WTC11 (cell line): Measurements from ENCODE around the gene HS1BP3. TPM values are rescaled to one million over a fixed set of nuclear protein-coding genes. Genes with fewer than 3 reads are reported as not detected.
A peak's percentile ranks its signal among the peaks of the same experiment; 100 is the strongest.

ENCODE experiments used
- ATAC-seq: fragments of 200-7000 bp; cut with Tn5 transposase; 2 replicates; pipeline ENCODE4 v1.10.0; 2021; ENCODE audit warnings: mild to moderate bottlenecking, moderate library complexity
- CTCF ChIA-PET: fragments of 300-600 bp; sonication (Branson Sonifier 250); formaldehyde crosslinking; loops from one replicate; lab custom pipeline; 2021; ENCODE audit warnings: antibody characterized with exemption; lab: Charles Lee
- POLR2A ChIA-PET: fragments of 350-600 bp; sonication (Branson Sonifier 250); formaldehyde crosslinking; loops from one replicate; lab custom pipeline; 2021; ENCODE audit warnings: antibody characterized with exemption; lab: Charles Lee
- DNase-seq: peaks from one replicate; pipeline ENCODE4 v3.0.0; 2021; ENCODE audit warnings: low spot score
- H3K27ac Mint-ChIP-seq: 2 replicates; pipeline ENCODE4 v1.8.0; 2021; ENCODE audit warnings: mixed read lengths
- H3K27me3 Mint-ChIP-seq: 2 replicates; pipeline ENCODE4 v1.8.0; 2021; ENCODE audit warnings: low read depth, mild to moderate bottlenecking, moderate library complexity, mixed read lengths
- H3K36me3 Mint-ChIP-seq: 2 replicates; pipeline ENCODE4 v1.8.0; 2021; ENCODE audit warnings: mixed read lengths
- H3K4me1 Mint-ChIP-seq: 2 replicates; pipeline ENCODE4 v1.8.0; 2022; ENCODE audit warnings: mixed read lengths
- H3K4me3 Mint-ChIP-seq: 2 replicates; pipeline ENCODE4 v1.8.0; 2021; ENCODE audit warnings: mild to moderate bottlenecking, moderate library complexity, mixed read lengths
- H3K9me3 Mint-ChIP-seq: 2 replicates; pipeline ENCODE4 v1.8.0; 2021; ENCODE audit warnings: mixed read lengths
- CREM ChIP-seq: sonication (generic); formaldehyde crosslinking; IDR thresholded peaks from 2 replicates; pipeline ENCODE4 v1.8.1; 2022; ENCODE audit warnings: mild to moderate bottlenecking, missing genetic modification reagents, moderate library complexity
- ESRRA ChIP-seq: sonication (generic); formaldehyde crosslinking; IDR thresholded peaks from 2 replicates; pipeline ENCODE4 v1.8.1; 2022; ENCODE audit warnings: mild to moderate bottlenecking, missing genetic modification reagents, borderline replicate concordance
- FOXP1 ChIP-seq: sonication (generic); formaldehyde crosslinking; IDR thresholded peaks from 2 replicates; pipeline ENCODE4 v1.8.0; 2022; ENCODE audit warnings: missing genetic modification reagents, mild to moderate bottlenecking, moderate library complexity, borderline replicate concordance
- GTF2I ChIP-seq: fragments of 250-450 bp; sonication (Bioruptor Pico); conservative IDR thresholded peaks from 2 replicates; pipeline ENCODE4 v1.4.0; 2021; ENCODE audit warnings: mild to moderate bottlenecking
- HMGXB4 ChIP-seq: sonication (generic); formaldehyde crosslinking; IDR thresholded peaks from 2 replicates; pipeline ENCODE4 v1.8.1; 2023; ENCODE audit warnings: mild to moderate bottlenecking, moderate library complexity, missing genetic modification reagents
- JUN ChIP-seq: sonication (generic); formaldehyde crosslinking; IDR thresholded peaks from 2 replicates; pipeline ENCODE4 v1.8.0; 2023; ENCODE audit warnings: mild to moderate bottlenecking, missing genetic modification reagents
- TEAD1 ChIP-seq: sonication (generic); formaldehyde crosslinking; IDR thresholded peaks from 2 replicates; pipeline ENCODE4 v1.8.0; 2022; ENCODE audit warnings: mild to moderate bottlenecking, missing genetic modification reagents
- TEAD4 ChIP-seq: sonication (generic); formaldehyde crosslinking; IDR thresholded peaks from 2 replicates; pipeline ENCODE4 v1.8.0; 2022; ENCODE audit warnings: mild to moderate bottlenecking, missing genetic modification reagents
- TP53 ChIP-seq: sonication (generic); formaldehyde crosslinking; IDR thresholded peaks from 2 replicates; pipeline ENCODE4 v1.8.1; 2023; ENCODE audit warnings: mild to moderate bottlenecking, missing genetic modification reagents
- USF2 ChIP-seq: sonication (generic); formaldehyde crosslinking; IDR thresholded peaks from 2 replicates; pipeline ENCODE4 v1.8.1; 2023; ENCODE audit warnings: mild to moderate bottlenecking, missing genetic modification reagents, moderate library complexity
- ZNF219 ChIP-seq: sonication (generic); formaldehyde crosslinking; IDR thresholded peaks from 2 replicates; pipeline ENCODE4 v1.8.0; 2023; ENCODE audit warnings: missing genetic modification reagents, mild to moderate bottlenecking, borderline replicate concordance
- ZNF232 ChIP-seq: sonication (generic); formaldehyde crosslinking; IDR thresholded peaks from 2 replicates; pipeline ENCODE4 v1.8.0; 2022; ENCODE audit warnings: mild to moderate bottlenecking, missing genetic modification reagents
- ZNF416 ChIP-seq: fragments of 250-450 bp; sonication (Bioruptor Pico); IDR thresholded peaks from 2 replicates; pipeline ENCODE4 v1.9.0; 2021; ENCODE audit warnings: mild to moderate bottlenecking, inconsistent platforms
- ZNF423 ChIP-seq: fragments of 250-450 bp; sonication (Bioruptor Pico); IDR thresholded peaks from 2 replicates; pipeline ENCODE4 v2.1.2; 2022; ENCODE audit warnings: mild to moderate bottlenecking, moderate library complexity
- ZNF671 ChIP-seq: fragments of 250-450 bp; sonication (Bioruptor Pico); IDR thresholded peaks from 2 replicates; pipeline ENCODE4 v1.8.0; 2021; ENCODE audit warnings: mild to moderate bottlenecking
- total RNA-seq: library from RNA; stranded (reverse); gene quantifications from 3 replicates; pipeline ENCODE4 v1.2.3, GENCODE V29; 2021
- TF ChIP-seq, protein P1 (sequence below): fragments of 250-450 bp; sonication (Bioruptor Pico); IDR thresholded peaks from 2 replicates; pipeline ENCODE4 v1.9.0; 2021; ENCODE audit warnings: mild to moderate bottlenecking, borderline replicate concordance
- TF ChIP-seq, protein P2 (sequence below): sonication (generic); formaldehyde crosslinking; IDR thresholded peaks from 2 replicates; pipeline ENCODE4 v1.8.0; 2022; ENCODE audit warnings: missing genetic modification reagents
- TF ChIP-seq, protein P3 (sequence below): fragments of 200-600 bp; IDR thresholded peaks from 2 replicates; pipeline ENCODE4 v1.8.0; 2022; ENCODE audit warnings: antibody characterized with exemption

HS1BP3 gene
- total RNA-seq, 1 experiment from 2014 or later, result 17.9 TPM

DNA sequence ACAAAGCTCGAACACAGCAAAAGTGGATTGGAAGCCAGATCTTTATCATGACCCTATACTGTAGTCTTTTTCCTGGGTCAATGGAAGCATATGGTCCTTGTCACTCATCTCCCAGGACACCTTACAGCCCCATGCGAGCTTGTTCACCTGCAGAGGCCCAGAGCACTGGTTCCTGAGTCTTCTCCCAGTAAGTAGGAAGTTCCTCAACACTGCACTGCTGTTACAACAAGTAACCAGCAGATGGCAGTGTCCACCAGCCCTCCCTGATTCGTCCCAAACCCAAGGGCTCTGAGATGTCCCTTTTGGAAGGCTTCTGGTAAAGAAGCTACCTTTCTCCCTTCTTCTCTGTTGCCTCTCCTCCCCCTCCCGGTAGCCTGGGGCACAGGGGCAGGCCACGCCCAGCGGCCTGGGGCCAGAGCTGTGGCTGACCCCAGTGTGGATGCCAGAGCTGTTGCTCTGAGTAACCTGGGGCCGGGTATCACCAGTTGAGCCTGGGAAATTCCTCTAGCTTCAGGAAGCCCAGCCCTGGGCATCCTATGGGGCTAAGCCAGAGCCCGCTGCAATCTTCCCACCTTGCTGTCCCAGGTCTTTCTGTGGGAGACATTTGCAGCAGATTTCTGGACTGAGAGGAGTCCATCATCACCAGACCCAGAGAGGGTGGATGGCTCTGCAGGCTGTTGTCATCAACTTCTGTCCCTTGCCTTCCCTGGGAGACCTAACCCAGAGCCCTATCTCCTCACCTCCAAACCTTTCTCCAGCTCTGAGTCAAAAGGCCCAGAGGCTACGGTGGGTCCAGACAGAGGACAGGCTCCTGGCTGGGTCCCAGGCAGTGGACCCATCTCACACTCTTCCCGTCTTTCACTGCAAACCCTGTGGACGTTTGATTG, 10.8 kb upstream of the HS1BP3 start:
- H3K27me3 Mint-ChIP-seq, result peaks cover 71% of the 10 kb centered on the region
- POLR2A ChIA-PET, result interaction anchor here (0.8 to 2.1 kb wide), 2 partner anchors 11 kb away, joined by 3 to 8 read pairs; partner anchors contain the start of gene HS1BP3
- H3K36me3 Mint-ChIP-seq, result no peaks in the 10 kb centered on the region

DNA sequence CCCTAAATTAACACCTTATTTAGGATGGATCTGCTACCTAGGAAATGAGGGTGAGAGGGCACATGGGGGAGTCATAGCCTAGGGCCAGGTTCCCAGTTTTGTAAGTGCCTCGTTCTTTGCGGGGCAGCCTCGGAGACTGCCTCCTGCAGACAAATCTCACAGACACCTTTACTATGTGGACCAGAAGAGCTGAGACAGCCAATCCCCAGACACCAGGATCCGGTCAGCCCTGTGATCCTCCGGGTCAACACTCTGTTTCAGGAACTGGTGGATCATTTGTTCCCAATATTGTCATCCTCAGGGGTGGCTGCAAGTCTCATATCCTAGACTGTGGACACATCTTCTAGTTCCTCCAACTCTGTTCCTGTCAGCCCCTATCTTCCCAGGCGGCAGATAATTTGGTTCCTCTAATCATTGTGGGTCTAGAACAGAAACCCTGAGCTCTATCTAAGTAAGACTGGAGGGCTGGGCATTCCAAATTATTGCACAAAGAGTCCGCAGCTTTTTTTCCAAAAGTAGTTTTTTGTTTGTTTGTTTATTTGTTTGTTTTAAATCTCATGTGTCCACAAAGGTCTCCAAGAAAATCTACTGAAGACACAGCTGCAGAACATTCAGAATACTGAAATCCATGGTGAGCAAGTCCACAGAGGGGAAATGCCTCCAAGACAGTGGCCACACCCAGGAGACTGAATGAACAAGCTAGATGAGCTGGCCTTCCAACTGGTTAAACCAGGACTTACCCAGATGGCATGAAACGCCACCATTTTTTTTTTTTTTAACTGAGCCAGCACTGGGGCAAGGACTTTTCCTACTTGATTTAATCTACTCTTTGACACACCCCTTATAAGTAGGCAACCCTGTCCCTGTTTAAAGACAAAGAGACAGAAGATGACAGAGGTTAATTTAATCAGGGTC, 9.9 kb upstream of the HS1BP3 start:
- ChIA-PET POLR2A (interaction anchor here (2.1 kb wide), 1 partner anchor 10 kb away, joined by 8 read pairs; the partner anchor contains the start of gene HS1BP3), CTCF (interaction anchor here (0.7 to 8.9 kb wide), 51 partner anchors 9 to 1963 kb away, joined by 3 to 329 read pairs (median 4); partner anchors contain the start of genes HS1BP3, LDAH and RHOB)
- ATAC-seq (no peak), DNase-seq (no peak)
- Mint-ChIP-seq H3K36me3 (no peaks in the 10 kb centered on the region), H3K27ac (no peak overlapping the region), H3K4me3 (no peak overlapping the region), H3K9me3 (no peaks in the 10 kb centered on the region), H3K27me3 (peaks cover 62% of the 10 kb centered on the region), H3K4me1 (peaks cover 21% of the 10 kb centered on the region)
- TF ChIP-seq ZNF423 (CRISPR knock-in tag) (no peak), ZNF219 (CRISPR knock-in tag) (no peak), USF2 (no peak), TEAD1 (CRISPR knock-in tag) (no peak), TP53 (no peak), CREM (CRISPR knock-in tag) (no peak), TEAD4 (no peak), JUN (CRISPR knock-in tag) (no peak), ZNF232 (CRISPR knock-in tag) (no peak), ZNF671 (CRISPR knock-in tag) (no peak)
- TF ChIP-seq, protein P1, sequence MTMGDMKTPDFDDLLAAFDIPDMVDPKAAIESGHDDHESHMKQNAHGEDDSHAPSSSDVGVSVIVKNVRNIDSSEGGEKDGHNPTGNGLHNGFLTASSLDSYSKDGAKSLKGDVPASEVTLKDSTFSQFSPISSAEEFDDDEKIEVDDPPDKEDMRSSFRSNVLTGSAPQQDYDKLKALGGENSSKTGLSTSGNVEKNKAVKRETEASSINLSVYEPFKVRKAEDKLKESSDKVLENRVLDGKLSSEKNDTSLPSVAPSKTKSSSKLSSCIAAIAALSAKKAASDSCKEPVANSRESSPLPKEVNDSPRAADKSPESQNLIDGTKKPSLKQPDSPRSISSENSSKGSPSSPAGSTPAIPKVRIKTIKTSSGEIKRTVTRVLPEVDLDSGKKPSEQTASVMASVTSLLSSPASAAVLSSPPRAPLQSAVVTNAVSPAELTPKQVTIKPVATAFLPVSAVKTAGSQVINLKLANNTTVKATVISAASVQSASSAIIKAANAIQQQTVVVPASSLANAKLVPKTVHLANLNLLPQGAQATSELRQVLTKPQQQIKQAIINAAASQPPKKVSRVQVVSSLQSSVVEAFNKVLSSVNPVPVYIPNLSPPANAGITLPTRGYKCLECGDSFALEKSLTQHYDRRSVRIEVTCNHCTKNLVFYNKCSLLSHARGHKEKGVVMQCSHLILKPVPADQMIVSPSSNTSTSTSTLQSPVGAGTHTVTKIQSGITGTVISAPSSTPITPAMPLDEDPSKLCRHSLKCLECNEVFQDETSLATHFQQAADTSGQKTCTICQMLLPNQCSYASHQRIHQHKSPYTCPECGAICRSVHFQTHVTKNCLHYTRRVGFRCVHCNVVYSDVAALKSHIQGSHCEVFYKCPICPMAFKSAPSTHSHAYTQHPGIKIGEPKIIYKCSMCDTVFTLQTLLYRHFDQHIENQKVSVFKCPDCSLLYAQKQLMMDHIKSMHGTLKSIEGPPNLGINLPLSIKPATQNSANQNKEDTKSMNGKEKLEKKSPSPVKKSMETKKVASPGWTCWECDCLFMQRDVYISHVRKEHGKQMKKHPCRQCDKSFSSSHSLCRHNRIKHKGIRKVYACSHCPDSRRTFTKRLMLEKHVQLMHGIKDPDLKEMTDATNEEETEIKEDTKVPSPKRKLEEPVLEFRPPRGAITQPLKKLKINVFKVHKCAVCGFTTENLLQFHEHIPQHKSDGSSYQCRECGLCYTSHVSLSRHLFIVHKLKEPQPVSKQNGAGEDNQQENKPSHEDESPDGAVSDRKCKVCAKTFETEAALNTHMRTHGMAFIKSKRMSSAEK (CRISPR knock-in tag), result no peak
- TF ChIP-seq, protein P2, sequence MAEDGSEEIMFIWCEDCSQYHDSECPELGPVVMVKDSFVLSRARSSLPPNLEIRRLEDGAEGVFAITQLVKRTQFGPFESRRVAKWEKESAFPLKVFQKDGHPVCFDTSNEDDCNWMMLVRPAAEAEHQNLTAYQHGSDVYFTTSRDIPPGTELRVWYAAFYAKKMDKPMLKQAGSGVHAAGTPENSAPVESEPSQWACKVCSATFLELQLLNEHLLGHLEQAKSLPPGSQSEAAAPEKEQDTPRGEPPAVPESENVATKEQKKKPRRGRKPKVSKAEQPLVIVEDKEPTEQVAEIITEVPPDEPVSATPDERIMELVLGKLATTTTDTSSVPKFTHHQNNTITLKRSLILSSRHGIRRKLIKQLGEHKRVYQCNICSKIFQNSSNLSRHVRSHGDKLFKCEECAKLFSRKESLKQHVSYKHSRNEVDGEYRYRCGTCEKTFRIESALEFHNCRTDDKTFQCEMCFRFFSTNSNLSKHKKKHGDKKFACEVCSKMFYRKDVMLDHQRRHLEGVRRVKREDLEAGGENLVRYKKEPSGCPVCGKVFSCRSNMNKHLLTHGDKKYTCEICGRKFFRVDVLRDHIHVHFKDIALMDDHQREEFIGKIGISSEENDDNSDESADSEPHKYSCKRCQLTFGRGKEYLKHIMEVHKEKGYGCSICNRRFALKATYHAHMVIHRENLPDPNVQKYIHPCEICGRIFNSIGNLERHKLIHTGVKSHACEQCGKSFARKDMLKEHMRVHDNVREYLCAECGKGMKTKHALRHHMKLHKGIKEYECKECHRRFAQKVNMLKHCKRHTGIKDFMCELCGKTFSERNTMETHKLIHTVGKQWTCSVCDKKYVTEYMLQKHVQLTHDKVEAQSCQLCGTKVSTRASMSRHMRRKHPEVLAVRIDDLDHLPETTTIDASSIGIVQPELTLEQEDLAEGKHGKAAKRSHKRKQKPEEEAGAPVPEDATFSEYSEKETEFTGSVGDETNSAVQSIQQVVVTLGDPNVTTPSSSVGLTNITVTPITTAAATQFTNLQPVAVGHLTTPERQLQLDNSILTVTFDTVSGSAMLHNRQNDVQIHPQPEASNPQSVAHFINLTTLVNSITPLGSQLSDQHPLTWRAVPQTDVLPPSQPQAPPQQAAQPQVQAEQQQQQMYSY (CRISPR knock-in tag), result no peak

More for the DNA sequence above, 10.8 kb upstream of the HS1BP3 start:
- H3K4me3 Mint-ChIP-seq, result no peak overlapping the region
- H3K4me1 Mint-ChIP-seq, result peaks cover 20% of the 10 kb centered on the region
- no peak for TF ChIP-seq ESRRA (CRISPR knock-in tag)
- TF ChIP-seq GTF2I (CRISPR knock-in tag), result peak; percentile 77
- peak; percentile 41; the same call in 1 of the 2 replicates for TF ChIP-seq HMGXB4 (CRISPR knock-in tag)
- TF ChIP-seq FOXP1 (CRISPR knock-in tag), result no peak
- TF ChIP-seq ZNF416 (CRISPR knock-in tag), result no peak
- TF ChIP-seq, protein P3, sequence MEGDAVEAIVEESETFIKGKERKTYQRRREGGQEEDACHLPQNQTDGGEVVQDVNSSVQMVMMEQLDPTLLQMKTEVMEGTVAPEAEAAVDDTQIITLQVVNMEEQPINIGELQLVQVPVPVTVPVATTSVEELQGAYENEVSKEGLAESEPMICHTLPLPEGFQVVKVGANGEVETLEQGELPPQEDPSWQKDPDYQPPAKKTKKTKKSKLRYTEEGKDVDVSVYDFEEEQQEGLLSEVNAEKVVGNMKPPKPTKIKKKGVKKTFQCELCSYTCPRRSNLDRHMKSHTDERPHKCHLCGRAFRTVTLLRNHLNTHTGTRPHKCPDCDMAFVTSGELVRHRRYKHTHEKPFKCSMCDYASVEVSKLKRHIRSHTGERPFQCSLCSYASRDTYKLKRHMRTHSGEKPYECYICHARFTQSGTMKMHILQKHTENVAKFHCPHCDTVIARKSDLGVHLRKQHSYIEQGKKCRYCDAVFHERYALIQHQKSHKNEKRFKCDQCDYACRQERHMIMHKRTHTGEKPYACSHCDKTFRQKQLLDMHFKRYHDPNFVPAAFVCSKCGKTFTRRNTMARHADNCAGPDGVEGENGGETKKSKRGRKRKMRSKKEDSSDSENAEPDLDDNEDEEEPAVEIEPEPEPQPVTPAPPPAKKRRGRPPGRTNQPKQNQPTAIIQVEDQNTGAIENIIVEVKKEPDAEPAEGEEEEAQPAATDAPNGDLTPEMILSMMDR, result peak; percentile 92
- no peaks in the 10 kb centered on the region for H3K9me3 Mint-ChIP-seq
- CTCF ChIA-PET, result interaction anchor here (0.6 to 8.9 kb wide), 83 partner anchors 10 to 770 kb away, joined by 3 to 329 read pairs (median 4); partner anchors contain the start of genes APOB, HS1BP3, LDAH and RHOB
- DNase-seq, result peak; percentile 76
- H3K27ac Mint-ChIP-seq, result no peak overlapping the region
- ATAC-seq, result peak; percentile 70
